NCI-H2107 treated with DMSO at 0.1 percent for 48 hours (cell line): Measurements from ENCODE around the gene FOXN3.

ENCODE experiments used
- DNase-seq: peaks from one replicate; lab custom pipeline; 2025; ENCODE audit not compliant: unreplicated experiment; lab: John Stamatoyannopoulos, UW

FOXN3 gene

DNA sequence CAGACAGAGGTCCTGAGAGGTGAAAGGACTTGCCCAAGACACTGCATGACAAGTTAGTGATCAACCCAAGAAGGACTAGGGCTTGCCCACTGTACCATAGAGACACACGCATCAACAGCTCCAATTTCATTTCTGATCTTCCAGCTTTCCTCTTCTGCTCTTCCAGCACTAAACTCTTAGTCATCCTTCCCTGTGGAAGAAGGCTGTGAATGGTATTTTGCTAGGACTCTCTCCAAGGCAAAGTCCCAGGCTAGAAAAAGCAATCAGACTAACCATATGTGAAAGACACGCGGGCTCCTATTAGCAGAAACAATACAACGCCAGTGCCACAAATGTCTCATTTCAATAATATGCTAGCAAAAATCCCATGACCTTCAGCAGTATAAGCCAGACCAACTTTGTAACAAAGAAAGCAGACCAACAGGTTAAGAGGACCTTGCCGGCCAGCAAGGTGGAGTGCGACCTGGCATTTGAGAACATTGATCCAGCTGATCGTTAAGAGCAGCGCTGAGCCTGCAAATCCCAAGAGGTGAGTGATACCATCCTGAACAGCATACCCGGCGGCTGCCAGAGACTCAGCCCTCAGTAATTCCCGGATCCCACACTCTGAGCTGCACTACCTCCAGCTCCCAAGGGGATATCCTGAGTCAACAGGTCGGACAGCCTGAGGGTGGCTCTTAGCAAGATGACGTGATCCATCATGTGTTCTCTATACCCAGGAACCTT, 132.5 kb downstream of the FOXN3 start:
- peak; percentile 99 for DNase-seq

DNA sequence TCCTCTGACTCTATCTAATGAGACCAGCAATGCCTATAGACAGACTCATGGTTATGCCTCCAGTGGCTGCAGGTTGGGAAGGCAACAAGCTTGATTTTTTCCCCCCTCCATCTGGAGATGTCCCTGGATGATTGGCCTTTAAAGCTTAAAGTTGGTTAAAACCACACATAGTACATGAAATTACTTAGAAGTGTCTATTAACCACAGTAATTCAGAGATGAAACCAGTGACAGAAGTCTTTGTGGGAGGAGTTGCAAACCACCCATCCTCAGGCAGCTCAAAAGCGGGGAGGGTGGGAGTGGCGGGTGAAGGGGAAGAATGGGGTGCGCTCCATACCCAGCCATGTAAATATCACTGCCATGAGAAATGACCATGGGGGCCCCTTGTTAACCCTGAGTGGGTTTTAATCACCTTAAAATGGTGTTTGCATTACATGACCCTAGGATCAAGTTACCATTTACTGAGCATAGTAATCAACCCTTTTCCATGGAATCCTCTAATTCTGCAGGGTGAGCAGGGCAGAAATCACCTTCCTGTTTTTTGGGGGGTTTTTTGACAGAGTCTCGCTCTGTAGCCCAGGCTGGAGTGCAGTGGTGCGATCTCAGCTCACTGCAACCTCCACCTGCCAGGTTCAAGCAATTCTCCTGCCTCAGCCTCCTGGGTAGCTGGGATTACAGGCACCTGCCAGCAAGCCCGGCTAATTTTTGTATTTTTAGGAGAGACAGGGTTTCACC, 133.5 kb downstream of the FOXN3 start:
- DNase-seq, result no peak

DNA sequence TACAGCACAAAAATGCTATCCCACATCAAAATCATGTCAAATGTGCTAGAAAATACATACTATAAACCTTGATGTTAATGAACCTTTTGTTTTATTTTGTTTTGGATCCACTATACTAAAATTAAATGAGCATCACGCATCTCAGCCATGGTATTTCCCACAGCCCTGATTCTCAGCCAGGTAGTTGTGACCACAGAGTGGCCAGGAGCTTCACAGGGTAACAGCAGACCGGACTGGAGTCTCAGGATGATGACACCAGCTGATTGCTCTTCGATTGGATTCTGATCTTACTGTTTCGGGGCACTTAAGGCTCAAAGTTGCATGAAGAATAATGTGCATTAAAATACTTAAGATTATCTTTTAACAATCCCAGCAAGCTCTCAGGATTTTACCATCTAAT, 134.8 kb downstream of the FOXN3 start:
- DNase-seq, result no peak

DNA sequence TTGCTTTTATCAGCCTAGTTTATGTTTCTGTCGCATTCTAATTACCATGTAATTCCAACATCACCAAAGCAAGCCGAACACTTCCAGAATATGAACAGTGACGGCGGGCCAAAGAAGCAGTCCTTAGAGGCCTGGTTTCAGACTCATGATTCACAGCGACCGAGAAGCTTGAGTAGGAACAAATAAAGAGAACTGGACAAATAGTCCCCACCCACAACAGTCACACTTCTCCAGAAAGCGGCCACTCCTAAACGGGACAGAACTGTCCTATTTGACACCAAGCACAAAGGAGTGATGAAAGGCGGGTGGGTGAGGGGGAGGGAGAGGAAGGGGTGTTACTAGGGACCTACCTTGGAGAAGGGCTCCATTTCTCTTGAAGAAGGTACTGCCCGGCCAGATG, 136.4 kb downstream of the FOXN3 start:
- DNase-seq, result no peak

DNA sequence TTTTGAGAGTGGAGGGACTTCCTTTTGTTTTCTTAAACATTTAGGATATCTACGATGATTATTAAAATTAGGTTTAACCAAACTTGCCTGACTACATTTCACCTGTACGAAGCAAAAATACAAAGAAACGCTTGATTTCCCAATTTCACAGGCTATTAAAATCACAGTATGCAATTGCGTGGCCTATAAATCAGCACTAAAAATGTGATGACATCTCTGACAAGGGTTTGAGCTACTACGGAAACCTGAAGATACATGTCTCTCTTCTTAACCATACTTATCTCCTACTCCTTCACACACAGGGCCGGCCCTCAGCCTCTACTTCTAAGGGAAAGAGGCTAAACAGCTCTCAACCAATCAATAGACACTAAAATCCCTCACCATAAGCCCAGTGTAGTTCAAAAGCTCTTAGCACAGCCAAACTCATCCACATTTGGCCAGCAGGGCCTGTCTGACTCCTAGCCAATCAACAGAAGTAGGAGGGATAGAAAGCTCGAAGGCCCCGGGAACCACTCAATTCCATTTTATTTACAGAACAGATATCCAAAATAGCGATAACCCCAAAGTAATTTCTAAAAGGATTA, 137.3 kb downstream of the FOXN3 start:
- DNase-seq, result peak; percentile 41

DNA sequence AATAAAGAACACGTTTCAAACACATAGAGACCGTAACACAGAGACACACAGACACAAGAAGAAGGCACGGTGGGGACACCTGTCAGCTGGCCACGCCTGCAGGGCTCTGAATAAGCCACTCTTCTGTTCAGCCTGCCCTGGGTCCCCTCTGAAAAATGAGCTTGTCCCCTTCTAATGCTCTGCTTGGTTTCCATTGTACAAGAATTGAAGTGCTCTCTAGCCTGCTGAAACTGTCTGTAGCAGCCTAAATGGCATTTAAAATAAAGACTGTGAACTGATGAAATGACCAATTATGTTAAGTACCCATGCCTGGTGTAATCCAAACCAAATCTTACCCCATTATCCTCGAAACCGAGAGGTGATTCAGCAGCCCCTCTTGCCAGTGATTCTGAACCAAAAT, 139.8 kb downstream of the FOXN3 start:
- DNase-seq, result peak; percentile 99

DNA sequence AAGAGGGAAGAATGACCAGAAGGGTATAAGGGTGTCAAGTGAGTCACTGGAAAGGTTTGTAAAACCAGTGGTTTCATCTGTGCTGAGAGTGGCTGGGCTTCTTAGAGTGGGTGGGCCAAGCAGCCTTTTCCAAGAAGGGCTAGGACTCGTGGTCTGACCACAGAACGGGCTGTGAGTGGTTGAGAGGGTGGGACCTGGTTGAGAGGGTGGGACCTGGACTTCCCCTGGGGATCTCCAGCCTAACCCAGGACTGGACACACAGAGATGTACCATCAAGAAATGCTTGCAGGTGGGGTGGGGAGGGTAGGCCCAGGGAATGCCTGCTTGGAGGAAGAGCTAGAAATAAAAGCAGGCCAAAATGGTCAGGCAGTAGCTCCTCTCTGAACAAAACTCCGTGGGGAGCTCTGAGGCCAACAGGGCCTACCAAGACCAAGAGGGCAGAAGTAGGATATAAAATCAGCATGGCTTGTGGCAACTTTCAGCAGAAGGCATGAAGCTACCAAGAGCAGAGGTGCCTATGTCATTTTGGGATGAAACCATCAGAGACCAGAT, 140.5 kb downstream of the FOXN3 start:
- DNase-seq, result no peak

DNA sequence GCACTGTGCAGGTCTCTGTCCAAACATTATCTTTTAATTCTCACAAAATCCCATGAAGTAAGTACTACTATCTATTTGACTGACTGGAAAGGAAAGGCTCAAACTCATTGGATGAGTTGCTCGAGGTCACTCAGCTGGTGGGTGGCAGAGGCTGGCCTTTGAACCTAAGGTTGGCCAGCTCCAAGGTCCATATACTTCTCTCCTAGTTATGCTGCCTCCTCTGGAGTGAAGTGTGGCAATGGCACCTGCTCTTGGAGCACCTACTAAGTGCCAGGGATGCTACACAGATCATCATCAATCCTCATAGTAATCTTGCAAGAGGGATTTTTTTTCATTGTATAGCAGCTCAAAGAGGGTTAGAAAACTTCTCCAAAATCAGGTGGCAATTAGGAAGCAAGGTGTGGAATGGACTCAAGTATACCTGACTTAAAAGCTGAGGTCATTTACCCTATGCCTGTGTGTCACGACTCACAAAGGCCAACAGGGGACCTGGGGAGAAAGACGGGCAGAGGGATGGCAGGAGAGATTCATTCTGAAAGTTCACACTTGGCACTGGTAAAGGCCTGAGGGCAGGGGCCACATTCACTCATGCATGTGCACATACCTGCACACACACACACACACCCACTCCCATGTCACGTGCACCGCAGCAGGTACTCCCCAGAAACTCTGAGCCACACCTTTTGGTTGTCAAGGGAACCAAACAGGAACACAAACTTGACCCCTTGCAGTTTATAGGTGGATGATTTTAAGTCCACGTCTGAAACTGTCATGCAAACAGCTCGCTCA, 146.4 kb downstream of the FOXN3 start:
- no peak for DNase-seq

DNA sequence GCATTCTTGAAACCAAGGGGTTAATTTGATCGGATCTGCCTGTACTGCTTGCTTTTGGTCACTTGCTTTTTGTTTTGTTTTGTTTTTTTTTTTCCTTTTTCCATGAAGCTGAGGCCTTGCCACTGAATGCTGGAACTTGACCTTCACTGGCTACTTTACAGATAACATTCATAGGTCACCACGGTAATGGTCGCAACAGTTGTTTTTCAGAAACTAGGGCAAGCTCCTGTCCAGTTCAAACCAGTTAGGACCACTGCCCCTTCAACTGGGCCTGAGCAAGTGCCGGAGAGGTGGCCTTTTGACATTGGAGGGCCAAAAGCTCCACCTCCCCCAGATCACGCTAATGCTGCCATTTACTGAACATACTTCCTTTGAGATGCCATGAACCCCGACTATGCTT, 147.6 kb downstream of the FOXN3 start:
- DNase-seq, result no peak

DNA sequence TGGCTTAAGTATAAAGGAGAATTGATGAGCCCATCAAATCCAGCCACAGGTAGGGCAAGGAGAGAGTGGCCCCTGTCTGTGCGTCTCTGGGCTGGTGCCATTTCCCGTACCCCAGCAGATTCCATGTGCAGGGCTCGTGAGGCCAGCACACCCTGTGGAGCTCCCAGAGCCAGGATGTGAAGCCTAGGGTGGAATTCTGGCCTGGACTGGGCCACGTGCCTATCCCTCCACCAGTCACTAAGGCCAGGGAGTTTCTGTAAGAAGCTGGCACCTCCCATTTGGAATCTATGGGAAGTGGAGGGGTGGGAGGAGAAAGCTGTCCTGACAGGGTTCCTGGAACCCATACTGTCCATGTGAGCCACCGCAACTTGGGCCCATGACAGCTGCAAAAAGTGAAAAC, 148.5 kb downstream of the FOXN3 start:
- DNase-seq, result no peak

DNA sequence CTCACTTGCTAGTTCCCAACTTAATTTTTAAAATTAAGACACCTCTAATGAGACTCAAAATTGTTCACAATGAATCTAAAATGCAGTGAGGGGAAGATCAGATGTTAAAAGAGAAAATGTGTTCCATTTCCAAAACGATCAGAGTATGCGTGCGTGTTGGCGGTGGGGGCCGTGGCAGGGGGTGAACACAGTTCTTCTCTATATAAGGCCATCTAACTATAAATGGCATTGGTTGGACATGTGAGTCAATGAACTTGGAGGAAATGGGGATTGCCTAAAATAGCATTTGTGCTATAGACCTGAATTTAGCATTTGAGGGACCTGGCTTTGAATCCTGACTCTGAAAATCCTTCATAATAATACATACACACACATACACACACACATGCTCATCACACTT, 149.4 kb downstream of the FOXN3 start:
- DNase-seq, result no peak

DNA sequence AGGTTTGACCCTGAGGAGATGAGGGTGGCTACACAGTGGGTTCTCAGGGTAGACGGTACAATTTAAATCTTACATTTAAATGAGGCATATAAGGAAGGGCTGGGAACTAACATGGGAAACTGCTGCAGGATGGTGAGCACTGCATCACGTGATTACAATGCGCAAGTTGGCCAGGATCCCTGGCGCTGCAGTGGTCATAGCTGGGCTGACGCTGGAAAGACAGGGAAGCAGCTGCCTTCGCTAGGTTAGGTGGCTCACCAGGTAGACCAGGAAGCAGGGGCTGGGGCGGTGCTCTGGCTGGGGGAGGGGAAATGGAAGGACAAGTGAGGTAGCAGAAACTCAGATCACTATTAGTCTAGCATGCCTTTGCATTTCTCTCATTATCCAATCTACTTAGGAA, 149.9 kb downstream of the FOXN3 start:
- DNase-seq, result no peak

DNA sequence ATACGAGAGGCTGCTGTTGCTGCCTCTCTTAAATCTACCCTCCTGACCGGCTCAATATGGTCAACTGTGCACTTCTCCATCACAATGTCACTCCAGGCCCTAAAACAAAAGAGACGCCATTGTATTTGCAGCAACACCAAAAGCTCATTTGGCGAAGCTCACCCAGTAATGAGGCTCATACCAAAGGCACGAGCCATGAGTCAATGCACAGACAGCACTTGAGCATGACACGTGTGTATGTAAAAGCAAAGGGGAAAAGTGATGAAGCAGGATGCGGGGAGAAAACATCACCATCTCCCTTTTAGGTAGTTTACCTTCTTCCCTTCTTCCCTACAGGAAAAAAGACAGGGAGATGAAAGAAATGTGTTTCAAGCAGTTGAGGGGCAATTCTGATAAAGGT, 150.3 kb downstream of the FOXN3 start:
- DNase-seq, result no peak

DNA sequence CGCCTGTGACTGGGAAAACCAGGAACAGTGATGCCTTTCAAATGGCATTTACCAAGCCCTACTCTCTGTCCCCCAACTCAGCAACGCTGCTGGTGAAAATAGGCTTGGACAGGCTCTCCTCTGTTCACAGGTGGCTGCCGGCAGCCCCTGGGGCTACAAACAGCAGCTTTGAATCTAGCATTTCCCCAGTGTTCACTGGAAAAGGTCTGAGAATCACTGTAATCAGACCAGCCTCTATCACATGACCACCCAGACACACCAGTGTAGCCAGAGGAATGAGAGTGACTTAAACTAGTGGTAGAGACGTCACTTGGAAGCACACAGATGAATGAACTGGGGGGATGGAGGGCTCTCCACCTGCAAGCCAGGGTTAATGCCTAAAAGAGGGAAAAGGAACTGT, 151.8 kb downstream of the FOXN3 start:
- DNase-seq, result no peak

DNA sequence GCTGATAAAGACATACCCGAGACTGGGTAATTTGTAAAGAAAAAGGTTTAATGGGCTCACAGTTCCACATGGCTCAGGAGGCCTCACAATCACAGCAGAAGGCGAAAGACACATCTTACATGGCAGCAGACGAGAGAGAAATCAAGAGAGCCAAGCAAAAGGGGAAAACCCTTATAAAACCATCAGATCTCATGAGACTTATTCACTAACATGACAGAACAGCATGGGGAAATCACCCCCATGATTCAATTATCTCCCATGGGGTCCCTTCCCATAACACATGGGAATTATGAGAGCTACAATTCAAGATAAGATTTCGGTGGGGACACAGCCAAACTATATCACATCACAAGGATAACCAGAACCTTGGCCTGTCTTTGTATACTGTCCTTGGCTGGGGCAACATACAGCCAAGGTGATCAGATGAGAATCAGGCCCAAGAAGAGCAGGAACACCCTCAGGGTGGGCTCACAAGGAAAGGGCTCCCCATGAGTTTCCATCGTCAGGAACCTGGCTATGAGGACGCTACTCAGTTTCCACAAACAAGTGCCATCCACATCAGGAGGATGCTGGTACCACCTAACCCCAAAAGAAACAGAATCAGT, 152.7 kb downstream of the FOXN3 start:
- no peak for DNase-seq

DNA sequence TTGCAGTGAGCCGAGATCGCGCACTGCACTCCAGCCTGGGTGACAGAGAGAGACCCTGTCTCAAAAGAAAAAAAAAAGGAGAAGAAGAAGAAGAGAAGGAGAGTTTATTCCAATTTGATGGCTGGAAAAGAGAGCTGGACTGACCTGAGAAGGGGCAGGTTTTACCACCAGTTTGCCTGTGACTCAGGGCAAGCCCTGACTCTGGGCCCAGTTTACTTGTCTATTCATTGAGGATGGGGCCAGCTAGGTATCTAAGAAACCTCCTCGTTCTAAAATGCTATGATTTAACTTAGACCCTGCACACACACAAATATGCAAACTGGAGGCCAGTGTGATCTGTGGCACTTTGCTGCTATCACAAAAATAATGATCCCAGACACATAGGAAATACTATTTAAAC, 155.0 kb downstream of the FOXN3 start:
- DNase-seq, result no peak

DNA sequence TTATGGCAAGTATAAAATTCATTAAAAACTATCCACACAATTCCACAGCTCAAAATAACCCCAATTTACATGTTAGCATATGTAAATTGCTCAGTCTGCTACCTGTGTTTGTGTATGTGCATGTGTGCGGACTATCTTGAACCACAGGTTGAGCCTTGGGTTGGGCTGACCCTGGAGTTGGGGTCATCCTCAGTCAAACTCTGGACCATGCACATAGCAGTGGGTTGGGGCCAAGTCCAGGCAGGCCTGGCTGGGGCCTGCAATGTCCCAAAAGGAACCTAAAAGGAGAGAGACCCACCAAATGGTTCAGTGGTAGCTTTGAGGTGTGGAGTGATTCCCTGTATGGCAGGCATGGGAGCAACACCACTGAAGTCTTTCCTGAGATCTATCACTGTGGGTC, 156.1 kb downstream of the FOXN3 start:
- no peak for DNase-seq

DNA sequence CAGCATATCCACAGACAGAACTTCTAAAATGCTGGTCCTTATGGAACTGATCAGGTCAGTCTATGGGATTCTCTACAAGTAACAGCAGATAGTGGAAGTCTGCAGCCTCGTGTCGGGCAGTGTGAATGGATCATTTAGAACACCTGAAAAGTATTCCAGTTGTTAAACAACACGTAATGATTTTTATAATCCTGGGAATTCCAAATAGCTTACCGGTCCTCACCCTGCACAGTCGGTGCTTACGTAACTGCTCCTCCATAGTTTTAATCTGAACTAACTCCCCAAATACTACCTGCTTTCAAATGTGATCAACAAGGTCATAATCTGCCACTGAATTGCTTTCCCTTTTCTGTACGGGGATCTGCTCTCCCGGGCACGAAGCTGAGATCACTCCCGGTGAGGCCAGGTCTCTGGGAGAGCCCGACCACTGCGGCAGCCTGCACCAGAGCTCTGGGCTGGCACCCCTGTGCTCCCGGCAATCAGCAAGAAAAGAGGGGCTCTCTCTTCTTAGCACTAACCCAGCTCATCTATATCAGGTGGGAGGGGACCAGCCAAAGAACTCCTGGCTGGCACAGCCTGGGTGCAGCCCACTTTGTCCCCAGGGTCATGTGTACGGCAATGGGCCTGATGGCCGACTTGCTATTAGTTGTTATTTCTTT, 157.0 kb downstream of the FOXN3 start:
- no peak for DNase-seq

DNA sequence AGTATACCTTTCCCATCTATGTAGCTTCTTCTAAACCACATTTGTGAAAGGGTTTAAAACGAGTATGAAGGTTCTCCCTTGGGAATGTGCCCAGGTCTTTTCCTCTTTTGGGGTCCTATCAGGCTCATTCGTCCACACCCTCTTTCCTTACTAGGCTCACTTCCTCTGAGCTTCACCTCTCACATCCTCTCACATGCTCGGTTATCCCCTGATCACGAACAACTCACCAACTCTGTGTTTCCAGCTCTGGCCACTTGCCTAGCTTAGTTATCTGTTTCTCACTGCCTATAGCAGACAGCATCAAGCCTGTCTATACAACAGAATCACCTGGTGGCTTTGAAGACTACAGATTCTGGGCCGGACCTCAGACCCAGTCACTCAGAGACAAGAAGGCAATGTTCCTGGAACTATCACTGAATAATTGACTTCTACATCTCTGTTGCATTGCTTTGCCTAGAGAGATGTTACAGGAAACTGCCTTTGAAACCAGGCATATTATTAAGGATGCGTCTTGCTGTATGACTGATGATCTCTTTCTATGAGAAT, 158.2 kb downstream of the FOXN3 start:
- no peak for DNase-seq

DNA sequence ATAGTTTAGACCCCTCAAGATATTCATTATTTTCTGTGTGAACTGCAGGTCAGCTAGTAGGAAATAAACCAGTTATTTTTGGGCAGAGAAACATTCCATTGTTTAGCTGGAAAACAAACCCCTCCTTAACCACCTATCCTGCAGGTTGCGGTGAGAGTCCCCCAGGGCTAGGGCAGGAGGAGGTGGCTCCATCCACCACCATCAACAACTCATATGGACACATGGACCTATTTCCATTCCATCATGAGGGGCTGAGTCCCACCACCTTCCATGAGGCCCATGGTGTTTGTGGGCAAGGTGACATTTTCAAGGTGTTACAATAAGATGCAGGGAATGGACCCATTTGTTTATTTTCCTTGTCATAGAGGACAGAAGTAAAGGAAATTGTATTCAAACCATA, 160.1 kb downstream of the FOXN3 start:
- no peak for DNase-seq
